Naive thymus-derived CD4-positive, alpha-beta T cell (primary cell): ENCODE data around the gene PTPRE. TPM values are rescaled to one million over a fixed set of nuclear protein-coding genes. Genes with fewer than 3 reads are reported as not detected.

ENCODE experiments used
- ATAC-seq: fragments of 150-1000 bp; cut with Tn5 transposase; 2 replicates; pipeline ENCODE4 v1.10.0; 2021; ENCODE audit warnings: mild to moderate bottlenecking, moderate library complexity
- CTCF ChIA-PET: fragments of 350-600 bp; sonication (Branson Sonifier 250); formaldehyde crosslinking; loops from one replicate; lab custom pipeline; 2021; ENCODE audit warnings: antibody characterized with exemption; lab: Charles Lee
- POLR2A ChIA-PET: fragments of 350-600 bp; sonication (Branson Sonifier 250); formaldehyde crosslinking; loops from one replicate; lab custom pipeline; 2021; ENCODE audit warnings: antibody characterized with exemption, inconsistent platforms; lab: Charles Lee
- DNase-seq, 9 donors: peaks; one replicate each; pipeline versions ENCODE4 v3.0.0 to v3.0.0-alpha.2; 2020 to 2022; ENCODE audit warnings: mixed read lengths in 1 of 9
- H3K27ac ChIP-seq: one replicate; pipeline ENCODE4 v1.7.0; 2013; ENCODE audit warnings: mild to moderate bottlenecking, low read depth, low read length, moderate library complexity
- H3K27me3 ChIP-seq, 2 donors: one replicate each; pipeline ENCODE4 v1.7.0; 2013; ENCODE audit warnings: low read length in 2 of 2, mild to moderate bottlenecking in 2 of 2, moderate library complexity in 2 of 2; ENCODE audit not compliant: control insufficient read depth in 2 of 2, insufficient read depth in 2 of 2
- H3K36me3 ChIP-seq, 3 experiments: 1 replicate in 2 of 3; 2 replicates in 1 of 3; pipeline ENCODE4 v1.7.0; 2013; ENCODE audit warnings: low read length in 3 of 3, mild to moderate bottlenecking in 3 of 3, moderate library complexity in 1 of 3; ENCODE audit not compliant: insufficient read depth in 3 of 3, control insufficient read depth in 2 of 3
- H3K4me1 ChIP-seq, 2 donors: one replicate each; pipeline ENCODE4 v1.7.0; 2013; ENCODE audit warnings: low read length in 2 of 2, mild to moderate bottlenecking in 2 of 2, moderate library complexity in 1 of 2; ENCODE audit not compliant: control insufficient read depth in 2 of 2, insufficient read depth in 2 of 2
- H3K4me3 ChIP-seq: 2 replicates; pipeline ENCODE4 v1.7.0; 2013; ENCODE audit warnings: mild to moderate bottlenecking, low read length
- H3K9me3 ChIP-seq, 3 experiments: 1 replicate in 2 of 3; 2 replicates in 1 of 3; pipeline ENCODE4 v1.7.0; 2013; ENCODE audit warnings: low read length in 3 of 3; ENCODE audit not compliant: control insufficient read depth in 2 of 3
- H3K27ac Mint-ChIP-seq, 9 donors: one replicate each; pipeline ENCODE4 v1.8.0; 2020 to 2022; ENCODE audit warnings: mixed read lengths in 9 of 9, mild to moderate bottlenecking in 8 of 9, moderate library complexity in 5 of 9, inconsistent platforms in 2 of 9
- H3K27me3 Mint-ChIP-seq, 5 donors: one replicate each; pipeline ENCODE4 v1.8.0; 2021 to 2022; ENCODE audit warnings: mixed read lengths in 5 of 5, mild to moderate bottlenecking in 1 of 5
- H3K36me3 Mint-ChIP-seq, 5 donors: one replicate each; pipeline ENCODE4 v1.8.0; 2020 to 2022; ENCODE audit warnings: mixed read lengths in 5 of 5, mild to moderate bottlenecking in 3 of 5, inconsistent platforms in 1 of 5
- H3K4me1 Mint-ChIP-seq, 7 donors: one replicate each; pipeline ENCODE4 v1.8.0; 2020 to 2022; ENCODE audit warnings: mixed read lengths in 7 of 7, mild to moderate bottlenecking in 3 of 7, inconsistent platforms in 1 of 7
- H3K4me3 Mint-ChIP-seq, 10 donors: one replicate each; pipeline ENCODE4 v1.8.0; 2020 to 2022; ENCODE audit warnings: mild to moderate bottlenecking in 10 of 10, mixed read lengths in 10 of 10, moderate library complexity in 6 of 10, inconsistent platforms in 2 of 10
- H3K9me3 Mint-ChIP-seq, 11 donors: one replicate each; pipeline ENCODE4 v1.8.0; 2020 to 2022; ENCODE audit warnings: mixed read lengths in 11 of 11, mild to moderate bottlenecking in 4 of 11, inconsistent platforms in 1 of 11, moderate library complexity in 1 of 11
- intact Hi-C, 2 donors: fragments of 100-400 bp; cut with micrococcal nuclease; formaldehyde crosslinking; loops; one replicate each; pipeline ENCODE4 v1.15.1; 2023
- polyA plus RNA-seq, 2 donors: library from polyadenylated mRNA; unstranded; fragments of 300-500 nt; fragmentation: Illumina TruSeq; gene quantifications; one replicate each; pipeline ENCODE4 v1.2.3, GENCODE V29; 2021
- total RNA-seq, 6 experiments: library from RNA in 5 of 6; stranded (reverse) in 5 of 6; gene quantifications; 1 replicate in 5 of 6; 2 replicates in 1 of 6; pipeline ENCODE4 v1.2.3 and lab custom pipeline; 2021 to 2026

The PTPRE gene
- total and polyA plus RNA-seq, 7 experiments from 2014 or later = 6.6 to 237 (median 27.9) TPM

DNA sequence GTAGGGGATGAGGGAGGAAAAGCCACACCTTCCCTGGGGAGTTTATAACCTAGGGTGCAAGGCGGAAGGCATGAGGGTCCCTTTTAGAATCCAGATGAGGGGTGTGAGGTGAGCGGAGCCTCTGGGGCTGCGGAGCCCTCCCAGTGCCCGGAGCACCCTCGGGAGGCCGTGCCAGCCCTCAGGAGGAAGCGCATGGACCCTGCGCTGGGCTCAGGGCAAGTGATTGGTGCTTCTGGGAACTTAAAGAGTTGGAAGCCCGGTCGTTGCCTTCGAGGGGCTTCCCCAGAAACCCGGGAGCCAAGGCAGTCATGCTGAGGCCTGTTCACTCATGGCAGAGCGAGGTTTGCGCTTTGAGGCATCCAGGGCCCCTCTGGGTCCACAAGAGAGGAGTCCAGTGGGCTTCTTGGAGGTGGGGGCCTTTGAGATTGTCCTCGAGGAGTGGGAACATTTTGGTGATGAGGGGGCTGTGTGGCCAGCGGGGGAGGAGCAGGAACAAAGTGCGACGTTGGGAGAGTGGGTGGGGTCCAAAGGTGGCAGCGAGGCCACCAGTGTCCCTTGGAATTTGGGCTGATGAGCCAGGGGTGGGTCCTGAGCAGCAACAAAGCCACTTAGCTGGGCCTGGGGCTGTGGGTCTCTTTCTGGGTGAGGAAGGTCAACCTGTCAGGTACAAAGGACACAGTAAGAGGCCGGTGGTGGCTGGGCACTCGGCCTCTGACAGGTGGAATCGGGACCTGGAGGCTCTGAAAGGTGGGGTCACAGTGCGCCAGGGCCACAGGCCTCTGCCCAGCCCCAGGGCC, 139.5 kb downstream of the PTPRE start:
- Histone ChIP-seq H3K36me3 (peaks cover 0 to 9% (median 4%) of the 10 kb centered on the region in 3 experiments), H3K4me1 (peaks cover 28 to 38% of the 10 kb centered on the region in 2 donors), H3K9me3 (no peaks in the 10 kb centered on the region), H3K27me3 (no peaks in the 10 kb centered on the region), H3K27ac (peak overlapping the region; percentile 82), H3K4me3 (peak overlapping the region; percentile 60)
- ATAC-seq = no peak
- Mint-ChIP-seq H3K4me1 (peaks cover 13 to 65% (median 44%) of the 10 kb centered on the region in 7 donors), H3K27me3 (no peaks in the 10 kb centered on the region), H3K27ac (peak overlapping the region; percentile 72 to 98 (median 95)), H3K36me3 (peaks cover 0 to 20% (median 8%) of the 10 kb centered on the region in 5 donors), H3K4me3 (peak overlapping the region in 9 of 10 donors; percentile 32 to 97 (median 61)), H3K9me3 (no peaks in the 10 kb centered on the region)
- no peak for DNase-seq
- ChIA-PET POLR2A (interaction anchor here (2.2 to 3.1 kb wide), 3 partner anchors 11 to 17 kb away, joined by 7 to 78 read pairs (median 10); no protein-coding TSS in a partner anchor), CTCF (interaction anchor here (0.7 to 3.1 kb wide), 6 partner anchors 10 to 23 kb away, joined by 3 to 18 read pairs (median 4); no protein-coding TSS in a partner anchor)
- intact Hi-C loops = loop anchor here in 1 of 2 donors (5.0 to 10.0 kb wide), 2 partner anchors 752 to 1421 kb away; partner anchors contain the start of gene MGMT

DNA sequence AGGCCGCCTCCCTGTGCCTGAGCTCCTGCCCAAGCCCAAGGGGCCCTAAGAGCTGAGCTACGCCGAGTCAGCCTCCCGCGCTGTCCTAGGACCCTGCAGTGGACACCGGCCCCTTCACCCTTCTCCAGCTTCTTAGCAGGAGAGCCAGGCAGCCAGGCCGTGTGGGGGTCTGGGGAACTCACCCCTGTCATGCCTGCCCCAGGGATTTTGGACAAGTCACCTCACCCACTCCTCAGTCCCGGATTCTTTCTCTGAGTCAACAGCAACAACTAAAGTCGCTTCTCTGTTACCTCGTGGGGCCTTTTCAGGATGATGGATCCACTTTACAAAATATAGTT, 140.0 kb downstream of the PTPRE start:
- intact Hi-C loops = loop anchor here (1.0 to 10.0 kb wide), 7 partner anchors 16 to 1420 kb away; partner anchors contain the start of genes MKI67 (in 2 of the 2) and MGMT (in 1 of the 2)
- Histone ChIP-seq H3K27ac (peak overlapping the region; percentile 82), H3K36me3 (peaks cover 0 to 14% (median 4%) of the 10 kb centered on the region in 3 experiments), H3K27me3 (no peaks in the 10 kb centered on the region), H3K4me3 (peak overlapping the region; percentile 60), H3K4me1 (peaks cover 28 to 38% of the 10 kb centered on the region in 2 donors), H3K9me3 (no peaks in the 10 kb centered on the region)
- DNase-seq = no peak
- Mint-ChIP-seq H3K9me3 (no peaks in the 10 kb centered on the region), H3K4me1 (peaks cover 13 to 70% (median 49%) of the 10 kb centered on the region in 7 donors), H3K36me3 (peaks cover 0 to 22% (median 8%) of the 10 kb centered on the region in 5 donors), H3K4me3 (peak overlapping the region; percentile 88 to 98 (median 96)), H3K27ac (peak overlapping the region; percentile 77 to 98 (median 95)), H3K27me3 (no peaks in the 10 kb centered on the region)
- no peak for ATAC-seq
- ChIA-PET CTCF (interaction anchor here (0.7 to 3.0 kb wide), 4 partner anchors 11 to 24 kb away, joined by 3 to 18 read pairs (median 10); no protein-coding TSS in a partner anchor), POLR2A (interaction anchor here (2.2 to 3.1 kb wide), 4 partner anchors 11 to 23 kb away, joined by 7 to 78 read pairs (median 10); no protein-coding TSS in a partner anchor)

DNA sequence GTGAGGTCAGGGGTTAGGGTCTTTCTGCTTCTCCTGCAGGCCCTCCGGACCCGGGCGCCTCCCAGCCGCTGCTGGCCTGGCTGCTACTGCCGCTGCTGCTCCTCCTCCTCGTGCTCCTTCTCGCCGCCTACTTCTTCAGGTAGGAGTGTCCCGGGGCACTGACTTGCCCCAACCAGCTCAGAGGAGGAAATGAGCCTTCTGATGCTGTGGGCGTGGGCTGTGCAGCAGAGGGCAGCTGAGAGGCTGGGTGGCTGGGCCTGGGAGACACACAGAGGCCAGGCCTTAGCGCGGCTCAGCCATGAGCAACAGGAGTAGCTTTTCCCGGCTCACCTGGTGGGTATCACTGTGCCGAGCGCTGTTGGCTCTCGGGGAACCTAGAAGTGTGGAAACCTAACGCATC, 140.4 kb downstream of the PTPRE start:
- no peaks in the 10 kb centered on the region for H3K9me3 ChIP-seq
- CTCF ChIA-PET = interaction anchor here (0.7 to 3.0 kb wide), 6 partner anchors 12 to 141 kb away, joined by 3 to 18 read pairs (median 4); partner anchors contain the start of gene PTPRE

DNA sequence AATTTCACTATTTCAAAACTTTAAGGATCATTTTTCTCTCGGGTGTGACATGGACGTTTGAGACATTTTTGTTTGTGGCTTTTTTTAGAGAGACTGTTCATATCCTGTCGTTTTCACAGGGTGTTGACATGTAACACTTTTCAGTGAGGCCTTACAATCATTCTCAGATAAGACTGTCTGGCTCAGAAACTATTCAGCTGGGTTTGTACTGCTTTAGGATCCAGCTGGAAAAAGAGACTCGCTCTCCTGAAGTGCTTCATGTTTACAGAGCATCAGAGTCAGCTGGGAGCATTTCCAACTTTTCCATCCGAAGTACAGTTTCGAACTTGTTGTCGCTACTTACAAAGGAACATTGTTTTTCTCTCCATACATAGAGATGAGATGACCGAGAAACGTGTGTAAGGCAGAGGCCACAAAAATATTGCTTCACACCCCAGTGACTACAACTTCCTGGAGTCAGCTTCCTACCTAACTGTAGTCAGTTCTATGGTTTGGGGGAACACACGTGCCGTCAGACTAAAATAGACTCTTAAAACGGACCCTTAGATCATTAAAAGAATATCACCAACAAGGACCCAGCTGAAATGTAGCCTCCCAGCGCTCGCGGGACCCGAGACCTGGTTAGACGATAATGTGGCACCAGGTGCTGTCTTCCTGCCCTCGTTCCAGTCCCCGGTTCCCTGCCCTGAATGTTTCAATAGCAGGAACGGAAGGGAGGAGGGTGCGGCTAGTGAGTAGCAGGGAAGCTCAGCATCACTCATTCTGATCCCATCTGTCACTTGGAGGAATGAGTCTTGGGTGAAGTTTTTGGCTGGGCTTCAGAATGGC, 141.3 kb downstream of the PTPRE start:
- ChIA-PET POLR2A (interaction anchor here (0.8 to 3.1 kb wide), 5 partner anchors 11 to 21 kb away, joined by 3 to 78 read pairs (median 10); no protein-coding TSS in a partner anchor), CTCF (interaction anchor here (0.9 to 3.0 kb wide), 5 partner anchors 12 to 142 kb away, joined by 3 to 18 read pairs (median 6); partner anchors contain the start of gene PTPRE)
- peaks cover 13 to 77% (median 55%) of the 10 kb centered on the region in 7 donors for H3K4me1 Mint-ChIP-seq
- H3K27me3 Mint-ChIP-seq = no peaks in the 10 kb centered on the region
- Histone ChIP-seq H3K4me1 (peaks cover 28 to 34% of the 10 kb centered on the region in 2 donors), H3K36me3 (peaks cover 0 to 27% (median 4%) of the 10 kb centered on the region in 3 experiments), H3K4me3 (peak overlapping the region; percentile 60), H3K9me3 (no peaks in the 10 kb centered on the region), H3K27me3 (no peaks in the 10 kb centered on the region), H3K27ac (peak overlapping the region; percentile 82)
- intact Hi-C loops = loop anchor here (1.0 to 10.0 kb wide), 7 partner anchors 15 to 1419 kb away; partner anchors contain the start of genes MKI67 (in 2 of the 2) and MGMT (in 1 of the 2)
- DNase-seq = peak in 5 of 9 donors; percentile 27 to 50 (median 38)
- ATAC-seq = peak; percentile 44
- H3K4me3 Mint-ChIP-seq = peak overlapping the region; percentile 88 to 98 (median 96)
- H3K27ac Mint-ChIP-seq = peak overlapping the region; percentile 77 to 98 (median 95)
- H3K36me3 Mint-ChIP-seq = peaks cover 0 to 29% (median 8%) of the 10 kb centered on the region in 5 donors
- H3K9me3 Mint-ChIP-seq = no peaks in the 10 kb centered on the region

More for the DNA sequence above, 140.4 kb downstream of the PTPRE start:
- Mint-ChIP-seq H3K27ac (peak overlapping the region; percentile 77 to 98 (median 95)), H3K4me3 (peak overlapping the region; percentile 88 to 98 (median 96)), H3K4me1 (peaks cover 13 to 72% (median 52%) of the 10 kb centered on the region in 7 donors), H3K27me3 (no peaks in the 10 kb centered on the region), H3K36me3 (peaks cover 0 to 27% (median 8%) of the 10 kb centered on the region in 5 donors), H3K9me3 (no peaks in the 10 kb centered on the region)
- POLR2A ChIA-PET = interaction anchor here (2.2 to 3.1 kb wide), 4 partner anchors 12 to 22 kb away, joined by 7 to 78 read pairs (median 10); no protein-coding TSS in a partner anchor
- intact Hi-C loops = loop anchor here (1.0 to 10.0 kb wide), 7 partner anchors 16 to 1420 kb away; partner anchors contain the start of genes MKI67 (in 2 of the 2) and MGMT (in 1 of the 2)
- peak overlapping the region; percentile 60 for H3K4me3 ChIP-seq
- peaks cover 28 to 37% of the 10 kb centered on the region in 2 donors for H3K4me1 ChIP-seq
- peak; percentile 57 to 84 (median 80) for DNase-seq
- H3K27ac ChIP-seq = peak overlapping the region; percentile 82
- no peaks in the 10 kb centered on the region for H3K27me3 ChIP-seq
- H3K36me3 ChIP-seq = peaks cover 0 to 18% (median 4%) of the 10 kb centered on the region in 3 experiments
- peak; percentile 96 for ATAC-seq

DNA sequence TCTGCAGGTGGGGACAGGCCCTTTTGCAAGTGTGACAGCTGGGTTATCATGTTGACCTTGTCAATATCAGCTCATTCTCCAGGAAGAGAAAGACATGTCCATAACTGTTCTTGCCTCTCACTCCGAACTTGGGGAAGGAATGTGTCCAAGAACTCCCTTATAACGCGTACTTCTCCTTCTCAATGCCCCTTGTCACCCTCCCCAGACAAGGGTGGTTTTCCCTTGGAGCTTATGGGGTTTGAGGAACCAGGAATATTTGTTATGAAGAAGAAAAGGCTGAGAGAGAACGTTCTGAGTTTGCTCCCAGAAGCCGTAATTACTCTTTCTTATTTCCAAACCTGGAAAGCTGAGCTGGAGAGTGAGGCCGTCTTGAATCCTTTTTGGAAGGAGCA, 141.9 kb downstream of the PTPRE start:
- Mint-ChIP-seq H3K4me1 (peaks cover 13 to 77% (median 55%) of the 10 kb centered on the region in 7 donors), H3K27ac (peak overlapping the region; percentile 77 to 98 (median 95)), H3K9me3 (no peaks in the 10 kb centered on the region), H3K36me3 (peaks cover 0 to 29% (median 8%) of the 10 kb centered on the region in 5 donors), H3K4me3 (peak overlapping the region; percentile 88 to 98 (median 96)), H3K27me3 (no peaks in the 10 kb centered on the region)
- no peak for ATAC-seq
- intact Hi-C loops = loop anchor here in 1 of 2 donors (5.0 to 10.0 kb wide), 2 partner anchors 754 to 1418 kb away; partner anchors contain the start of gene MGMT
- ChIA-PET POLR2A (interaction anchor here (0.8 to 3.1 kb wide), 4 partner anchors 10 to 21 kb away, joined by 3 to 78 read pairs (median 10); no protein-coding TSS in a partner anchor), CTCF (interaction anchor here (0.9 to 3.0 kb wide), 4 partner anchors 12 to 21 kb away, joined by 4 to 18 read pairs (median 12); no protein-coding TSS in a partner anchor)
- Histone ChIP-seq H3K9me3 (no peaks in the 10 kb centered on the region), H3K36me3 (peaks cover 0 to 30% (median 4%) of the 10 kb centered on the region in 3 experiments), H3K4me3 (peak overlapping the region; percentile 60), H3K27ac (peak overlapping the region; percentile 82), H3K27me3 (no peaks in the 10 kb centered on the region), H3K4me1 (peaks cover 28 to 34% of the 10 kb centered on the region in 2 donors)
- no peak for DNase-seq
